Urothelium cell line (cell line): ENCODE results near the gene NUMA1.

Experiments used
- DNase-seq: peaks from one replicate; pipeline ENCODE4 v3.0.0; 2011; ENCODE audit warnings: low spot score, mixed read lengths
- FAIRE-seq: peaks from 2 replicates; lab custom pipeline; 2011; peaks lifted over from hg19 to GRCh38; lab: Jason Lieb, UNC

Gene NUMA1

DNA sequence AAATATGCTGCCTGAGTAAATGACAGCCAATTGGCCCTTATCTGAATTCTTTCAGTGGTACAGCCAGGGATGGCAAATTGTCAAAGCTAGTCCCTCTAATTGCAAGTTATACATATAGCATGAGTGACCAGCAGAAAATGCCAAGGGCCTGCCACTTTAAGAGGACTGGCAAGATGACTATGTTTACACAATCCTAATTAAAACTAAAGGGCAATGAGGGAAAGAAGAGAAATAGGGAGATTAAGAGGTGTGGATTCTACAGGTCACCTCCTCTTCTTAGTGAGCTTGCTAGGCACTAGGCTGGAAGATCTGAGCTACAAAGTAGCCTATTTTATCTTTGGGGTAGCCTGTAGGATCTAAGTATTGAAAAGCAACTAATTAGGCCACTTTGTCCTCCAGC lies 13.5 kb downstream of the NUMA1 start:
- DNase-seq: no peak
- no peak for FAIRE-seq

DNA sequence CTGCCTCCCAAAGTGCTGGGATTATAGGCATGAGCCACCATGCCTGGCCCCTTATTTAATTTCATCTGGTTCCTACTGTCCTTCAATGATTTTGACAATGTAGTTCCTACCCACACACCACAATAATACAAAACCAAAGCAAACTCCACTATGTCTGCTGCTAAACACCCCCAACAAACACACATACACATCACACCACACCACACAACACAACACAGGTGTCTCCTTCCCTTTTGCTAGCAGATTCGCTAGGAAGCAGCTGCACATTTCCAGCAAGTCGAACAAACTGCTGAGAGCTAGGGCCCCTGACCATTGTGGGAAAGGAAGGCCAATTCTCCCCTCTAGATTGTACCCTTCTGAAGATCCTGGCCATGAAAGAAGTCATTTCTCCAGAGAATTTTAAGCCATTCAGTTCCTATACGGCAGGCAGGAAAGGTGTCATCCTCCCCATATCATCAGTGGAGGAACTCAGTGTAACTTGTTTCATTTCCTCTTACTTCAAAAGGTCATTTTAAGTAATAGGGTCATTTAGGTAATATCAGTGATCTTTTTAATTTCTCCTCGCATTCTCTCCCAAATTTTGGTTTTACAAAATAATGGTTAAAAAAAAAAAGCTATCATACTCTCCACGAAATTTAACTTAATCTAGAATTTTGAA lies 18.5 kb downstream of the NUMA1 start:
- FAIRE-seq (no peak), DNase-seq (no peak)

- FAIRE-seq: no peak
- DNase-seq: no peak
Observed at GRCh38 chr11:72058416-72059034, 21.8 kb downstream of the NUMA1 start.

DNA sequence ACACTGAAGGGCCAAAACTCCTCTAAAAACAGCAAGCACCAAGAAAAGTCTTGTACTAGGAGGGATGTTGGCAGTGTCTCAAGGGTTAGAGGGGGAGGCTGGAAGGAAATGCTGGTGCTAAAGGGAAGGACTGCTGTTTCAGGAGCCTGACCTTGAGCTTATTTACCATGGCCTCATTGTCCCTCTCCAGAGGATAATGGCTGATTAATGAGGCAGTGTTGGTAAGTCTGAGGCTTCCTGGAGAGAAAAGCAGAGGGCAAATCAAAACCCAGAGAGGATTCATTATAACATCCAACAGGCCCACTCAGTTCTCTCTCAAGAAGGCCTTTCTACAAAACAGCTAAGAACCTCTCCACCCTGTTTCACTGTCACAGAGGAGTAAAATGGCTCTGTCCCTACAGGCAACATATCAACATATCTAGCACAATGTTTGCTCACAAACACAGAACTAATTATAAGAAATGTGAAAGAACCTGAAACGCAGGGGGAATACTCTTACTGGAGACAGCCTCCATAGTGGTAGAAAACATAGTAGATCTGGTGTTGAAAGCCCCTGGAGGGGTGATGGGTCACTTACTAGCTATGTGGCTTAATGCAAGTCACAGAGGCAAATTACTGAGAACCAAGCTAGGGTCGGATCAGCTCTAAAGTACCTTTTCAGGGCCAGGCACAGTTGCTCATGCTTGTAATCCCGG lies 31.4 kb downstream of the NUMA1 start:
- FAIRE-seq: no peak
- no peak for DNase-seq

GRCh38 chr11:72045849-72046248 lies 34.5 kb downstream of the NUMA1 start:
- FAIRE-seq (no peak), DNase-seq (no peak)

GRCh38 chr11:72042064-72042745 lies 38.1 kb downstream of the NUMA1 start:
- DNase-seq (no peak), FAIRE-seq (no peak)

- no peak for FAIRE-seq
- peak; percentile 44 for DNase-seq
Observed at GRCh38 chr11:72041364-72042063, 38.8 kb downstream of the NUMA1 start.

- no peak for FAIRE-seq
- peak; percentile 90 for DNase-seq
Observed at GRCh38 chr11:72040491-72041363, 39.6 kb downstream of the NUMA1 start.

DNA sequence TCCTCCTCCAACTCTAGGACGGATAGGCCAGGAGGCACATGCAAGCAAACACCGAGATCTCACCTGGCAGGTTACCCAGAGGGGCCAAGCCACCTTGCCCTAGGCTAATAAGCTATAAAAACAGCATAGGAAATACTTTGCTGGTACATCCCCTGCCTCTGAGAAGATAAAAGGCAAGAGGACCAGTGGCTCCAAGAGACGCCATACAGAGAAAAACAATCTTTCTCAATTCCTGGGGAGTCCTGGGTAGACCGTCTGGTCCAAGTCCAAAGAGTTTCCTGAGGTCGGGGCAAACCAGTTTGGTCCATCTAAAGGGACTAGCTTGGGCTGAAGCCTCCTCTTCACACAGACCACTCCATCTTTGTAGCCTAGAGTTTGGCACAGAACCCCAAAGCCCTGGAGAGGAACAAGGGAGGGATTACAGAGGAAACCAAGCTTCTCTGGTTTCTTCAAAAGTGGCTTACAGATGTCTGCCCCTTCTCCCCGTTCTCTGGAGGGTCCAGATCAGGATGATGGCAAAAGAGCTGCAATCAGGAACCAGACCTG lies 40.4 kb downstream of the NUMA1 start:
- no peak for FAIRE-seq
- no peak for DNase-seq

- FAIRE-seq: no peak
Observed at GRCh38 chr11:72039031-72039855, 41.1 kb downstream of the NUMA1 start.

GRCh38 chr11:72038491-72038890 lies 41.9 kb downstream of the NUMA1 start:
- FAIRE-seq: no peak
- no peak for DNase-seq

More at GRCh38 chr11:72039031-72039855, 41.1 kb downstream of the NUMA1 start:
- no peak for DNase-seq

DNA sequence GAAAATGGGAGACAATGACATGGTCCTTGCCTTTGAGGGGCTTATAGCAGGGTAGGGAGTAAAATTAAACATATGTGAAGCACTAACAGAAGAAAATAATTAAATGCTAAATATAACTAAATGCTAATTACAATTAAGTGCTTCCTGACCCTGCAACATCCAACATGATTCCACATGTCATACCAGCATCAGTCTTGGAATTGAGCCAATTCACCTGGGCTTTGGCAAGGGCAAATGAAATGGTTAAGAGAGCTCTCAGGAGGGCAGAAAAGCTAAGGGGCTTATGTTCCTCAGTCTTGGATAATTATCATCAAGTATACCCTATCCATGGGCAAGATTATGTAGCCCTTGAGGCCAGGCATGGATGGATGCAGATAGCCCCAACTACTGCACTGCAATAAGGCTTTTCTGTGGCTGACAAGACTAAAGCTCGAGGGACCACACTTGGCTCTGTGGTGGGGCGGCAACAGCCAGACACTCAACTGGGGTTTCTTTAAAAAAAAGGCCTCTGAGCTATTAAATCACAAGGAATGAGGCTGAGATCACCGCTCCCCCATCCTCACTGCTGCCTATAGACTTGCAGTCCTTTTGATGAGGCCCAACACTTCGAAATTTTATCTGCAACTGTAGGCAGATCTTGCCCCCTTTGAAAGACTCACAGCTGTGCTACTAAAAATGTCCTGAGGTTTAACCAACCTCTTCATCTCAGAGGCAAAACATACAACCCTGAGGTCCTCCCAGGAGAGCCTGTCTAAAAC lies 42.6 kb downstream of the NUMA1 start:
- DNase-seq: no peak
- no peak for FAIRE-seq

DNA sequence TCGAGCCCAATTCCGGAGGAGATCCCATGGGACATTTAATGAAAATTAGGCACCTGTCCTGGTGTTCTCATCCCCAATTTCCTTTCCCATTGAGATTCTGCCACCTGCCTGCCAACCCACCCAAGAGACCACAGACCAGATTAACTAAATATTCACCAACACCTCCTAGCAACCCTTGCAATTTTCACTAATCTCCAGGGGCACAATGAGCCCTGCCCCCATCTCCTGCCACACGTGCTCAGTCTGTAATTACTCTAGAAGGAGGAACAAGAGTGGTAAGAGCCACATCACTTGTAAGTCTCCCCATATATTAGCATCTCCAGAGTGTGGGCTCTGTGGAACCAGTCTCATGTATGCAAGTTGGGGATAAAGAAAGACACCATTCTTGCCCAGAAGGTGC lies 43.7 kb downstream of the NUMA1 start:
- DNase-seq (no peak), FAIRE-seq (no peak)

DNA sequence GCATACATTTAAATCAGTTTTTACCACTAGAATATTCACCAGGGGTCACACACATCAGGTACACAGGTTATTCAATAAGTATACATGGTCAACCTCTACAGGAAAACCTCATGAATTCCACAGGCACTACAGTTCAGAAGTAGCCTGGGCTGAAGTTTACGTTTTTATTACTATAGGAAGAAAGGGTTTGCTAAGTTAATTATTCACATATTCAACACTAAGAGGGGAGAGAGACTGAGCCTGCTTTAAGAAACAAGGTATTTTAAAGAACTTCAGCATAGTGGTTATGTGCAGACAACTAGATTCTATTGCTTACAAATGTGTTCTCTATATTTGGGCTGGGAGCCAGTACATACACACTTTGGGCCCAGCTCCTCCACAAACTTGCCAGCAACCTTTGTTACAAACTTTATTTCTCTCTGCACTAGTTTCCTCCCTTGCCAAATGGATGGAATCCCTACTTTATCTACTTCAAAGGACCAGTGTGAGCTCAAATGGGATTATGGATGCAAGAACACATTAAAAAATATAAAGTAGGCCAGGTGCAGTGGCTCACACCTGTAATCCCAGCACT lies 49.8 kb downstream of the NUMA1 start:
- FAIRE-seq: no peak
- no peak for DNase-seq

- DNase-seq (no peak), FAIRE-seq (no peak)
Observed at GRCh38 chr11:72026090-72026489, 54.3 kb downstream of the NUMA1 start.

- no peak for FAIRE-seq
- no peak for DNase-seq
Observed at GRCh38 chr11:72024069-72024754, 56.1 kb downstream of the NUMA1 start.

- DNase-seq: no peak
- FAIRE-seq: no peak
Observed at GRCh38 chr11:72023335-72023734, 57.0 kb downstream of the NUMA1 start.
